ENCODE results near the gene HOXB9. TPM values are rescaled to one million over a fixed set of nuclear protein-coding genes. Genes with fewer than 3 reads are reported as not detected.
A peak's percentile ranks its signal among the peaks of the same experiment; 100 is the strongest.

The HOXB9 gene
- total RNA-seq, 1 donor from 2014 or later: not detected

- no peak for DNase-seq (ENCODE audit: low read depth in 2 of 2)
Observed at GRCh38 chr17:48611681-48612455, 14.3 kb downstream of the HOXB9 start.

- DNase-seq (ENCODE audit: low read depth in 2 of 2): no peak
Observed at GRCh38 chr17:48611213-48611612, 14.9 kb downstream of the HOXB9 start.

- peak; percentile 64 to 67 for DNase-seq (ENCODE audit: low read depth in 2 of 2)
Observed at GRCh38 chr17:48610282-48611211, 15.6 kb downstream of the HOXB9 start, which contains the start of gene HOXB7. Gene HOXB7 (minus strand): TSS chr17:48611017. CDS start chr17:48610918, 99 bp downstream.

- no peak for DNase-seq (ENCODE audit: low read depth in 2 of 2)
Observed at GRCh38 chr17:48609759-48610281, 16.3 kb downstream of the HOXB9 start.

DNA sequence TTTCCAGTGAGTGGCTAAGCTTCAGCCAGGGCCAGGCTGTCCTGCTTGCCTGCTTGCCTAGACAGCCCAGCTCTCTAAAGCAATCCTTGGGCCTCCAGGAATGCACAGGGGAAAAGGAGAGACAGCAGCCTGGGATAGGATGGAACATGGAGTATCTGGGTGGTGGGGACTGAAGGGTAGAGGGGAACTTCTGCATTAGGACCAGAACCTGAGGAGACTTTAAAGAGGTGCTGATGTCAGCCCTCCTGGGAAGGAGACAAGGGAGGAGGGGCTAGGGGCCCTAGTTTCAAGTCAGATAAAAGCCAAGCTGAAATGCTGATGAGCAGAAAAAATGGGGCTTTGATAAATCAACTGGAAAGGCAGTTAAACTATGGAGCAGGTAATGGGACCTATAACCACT is 17.1 kb downstream of the HOXB9 start:
- DNase-seq (ENCODE audit: low read depth in 2 of 2): no peak

DNA sequence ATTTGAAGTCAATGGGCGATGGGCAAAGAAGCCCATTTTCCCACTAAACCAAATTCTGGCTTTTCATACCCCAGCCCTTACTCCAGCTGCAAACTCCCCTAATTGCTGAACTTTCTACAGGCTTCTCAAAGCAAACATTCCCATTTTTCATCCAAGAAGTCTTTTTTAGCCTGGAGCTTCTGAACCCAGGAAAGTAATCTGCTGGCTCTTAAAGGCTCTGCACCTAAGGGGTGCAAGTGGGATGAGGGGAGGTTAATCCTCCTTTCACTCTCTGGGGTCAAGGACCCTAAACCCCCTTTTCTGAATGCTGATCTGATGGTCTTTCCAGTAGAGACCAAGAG is 17.7 kb downstream of the HOXB9 start:
- DNase-seq (ENCODE audit: low read depth in 2 of 2): no peak

GRCh38 chr17:48606892-48607614 is 19.1 kb downstream of the HOXB9 start:
- DNase-seq (ENCODE audit: low read depth in 2 of 2): no peak

GRCh38 chr17:48605991-48606891 is 19.9 kb downstream of the HOXB9 start:
- no peak for DNase-seq (ENCODE audit: low read depth in 2 of 2)

DNA sequence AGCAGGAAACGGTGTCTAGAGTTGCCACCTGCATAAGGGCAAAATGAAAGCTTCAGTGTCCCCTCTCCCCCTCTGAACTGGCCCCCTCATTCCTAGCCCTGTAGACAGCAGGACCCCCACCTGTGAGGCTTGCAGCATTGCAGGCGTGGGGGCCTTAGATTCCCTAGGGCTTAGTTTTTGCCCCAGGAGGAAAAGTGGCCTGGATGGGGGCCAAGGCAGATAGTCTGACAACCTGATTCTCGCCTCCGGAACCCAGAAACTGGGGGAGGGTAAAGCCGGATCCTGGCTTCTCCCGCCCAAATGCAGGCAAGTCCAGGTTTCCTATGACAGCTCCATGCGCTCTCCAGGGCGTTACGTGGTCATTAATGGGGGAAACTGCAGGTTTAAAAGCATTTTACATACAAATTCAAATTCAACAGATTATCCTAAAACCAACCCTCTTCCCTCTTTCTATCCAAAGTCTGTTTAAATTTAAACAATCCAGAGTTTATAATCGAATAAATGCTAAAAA is 20.7 kb downstream of the HOXB9 start:
- no peak for DNase-seq (ENCODE audit: low read depth in 2 of 2)

- DNase-seq (ENCODE audit: low read depth in 2 of 2): peak in 1 of 2 donors; percentile 46
Observed at GRCh38 chr17:48604770-48605329, 21.3 kb downstream of the HOXB9 start, which contains the start of gene HOXB6. Gene HOXB6 (minus strand): TSS chr17:48604986. CDS start chr17:48598150, 6,836 bp downstream.

GRCh38 chr17:48603959-48604769 is 22.0 kb downstream of the HOXB9 start:
- no peak for DNase-seq (ENCODE audit: low read depth in 2 of 2)

DNA sequence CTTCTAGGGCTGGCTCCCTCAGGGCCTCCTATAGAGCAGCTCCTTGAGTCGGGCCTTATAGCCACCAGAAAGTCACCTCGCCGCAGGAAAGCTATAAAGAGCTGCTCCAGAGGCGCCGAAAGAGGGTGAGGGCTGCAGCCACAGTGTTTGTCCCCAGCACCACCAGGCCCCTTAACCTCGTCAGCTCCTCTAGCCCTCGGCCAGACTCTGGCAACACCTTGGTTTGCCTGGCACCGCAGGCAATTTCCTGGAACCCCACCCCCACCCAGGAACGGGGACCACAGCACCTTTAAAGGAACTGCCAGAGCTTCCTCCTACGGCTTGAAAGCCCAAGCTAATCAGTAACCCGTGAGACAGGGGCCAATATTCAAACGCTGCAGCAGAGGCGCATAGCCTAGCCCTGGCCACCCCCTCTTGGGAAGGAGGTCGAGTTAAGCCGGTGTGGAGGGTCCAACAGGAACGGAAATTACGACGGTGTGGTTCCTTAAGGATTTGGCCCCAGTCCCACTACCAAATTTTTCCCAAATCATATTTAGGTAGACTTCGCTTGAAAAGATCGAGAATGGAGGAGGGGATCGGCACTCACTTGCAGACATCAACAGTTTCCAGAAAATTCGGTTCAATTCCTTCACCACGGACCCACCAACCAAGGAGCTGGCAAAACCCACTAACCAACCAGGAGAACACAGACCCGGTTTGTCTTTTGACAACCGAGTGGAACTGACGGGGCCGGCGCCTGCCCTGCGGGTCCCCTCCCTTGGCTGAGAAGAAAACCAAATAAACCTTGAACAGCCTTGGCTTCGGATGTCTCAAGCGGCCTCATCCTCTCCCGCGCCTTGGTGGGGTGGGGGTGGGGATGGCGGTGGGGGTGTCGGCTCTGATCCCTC is 24.4 kb downstream of the HOXB9 start:
- no peak for DNase-seq (ENCODE audit: low read depth in 2 of 2)

DNA sequence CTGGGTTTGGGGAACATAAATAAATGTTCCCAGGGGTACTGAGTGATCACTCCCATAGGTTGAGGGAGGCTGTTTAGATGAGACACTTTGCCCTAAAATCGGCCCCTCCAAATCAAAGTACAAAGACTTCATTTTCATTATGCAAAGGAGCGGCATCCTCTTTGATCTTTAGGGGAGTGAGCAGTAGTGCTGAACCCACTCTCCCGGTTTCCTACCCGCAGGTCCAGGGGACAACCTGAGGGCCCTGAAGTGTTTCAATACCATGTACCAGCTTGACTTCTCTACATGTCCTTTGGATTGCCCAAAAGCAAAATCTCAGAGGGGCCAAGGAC is 25.0 kb downstream of the HOXB9 start:
- no peak for DNase-seq (ENCODE audit: low read depth in 2 of 2)

DNA sequence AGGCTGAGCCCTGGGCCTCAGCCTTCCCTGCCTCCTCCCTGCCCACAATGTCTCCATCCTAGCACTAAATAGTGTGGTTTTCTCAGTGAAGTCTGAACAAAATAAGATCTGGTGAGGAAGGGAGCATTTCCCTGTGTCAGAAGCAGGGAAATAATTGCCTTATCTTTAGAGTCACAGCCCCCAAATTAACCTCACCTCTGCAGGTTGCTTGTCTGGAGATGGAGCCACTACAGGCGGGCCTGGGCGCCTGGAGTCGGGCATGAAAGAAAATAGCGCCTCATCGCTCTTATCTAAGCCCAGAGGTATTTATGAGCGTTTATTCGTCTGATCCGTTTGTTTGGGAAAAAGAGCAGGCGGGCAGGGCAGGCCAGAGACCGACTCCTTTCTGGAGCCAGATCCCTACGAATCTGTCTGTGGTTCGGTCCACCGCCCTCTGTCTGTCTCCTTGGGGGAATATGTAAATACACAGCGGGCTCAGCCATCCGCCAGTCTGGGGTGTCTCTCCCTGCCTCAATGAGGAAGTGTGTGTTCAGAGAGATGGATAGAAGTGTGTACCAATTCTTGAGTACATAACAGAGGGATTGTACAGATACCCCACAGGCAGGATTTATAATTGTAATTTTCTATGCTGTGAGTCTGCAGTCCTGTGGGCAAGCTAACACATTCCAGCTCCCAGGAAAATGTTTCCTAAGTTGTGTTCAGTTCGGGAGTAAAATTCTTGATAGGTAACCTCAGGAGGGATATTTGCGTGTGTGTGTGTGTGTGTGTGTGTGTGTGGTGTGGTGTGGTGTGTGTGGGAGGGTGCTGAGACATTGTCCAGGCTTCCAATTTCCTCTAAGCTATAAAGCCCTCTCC is 25.7 kb downstream of the HOXB9 start:
- no peak for DNase-seq (ENCODE audit: low read depth in 2 of 2)

DNA sequence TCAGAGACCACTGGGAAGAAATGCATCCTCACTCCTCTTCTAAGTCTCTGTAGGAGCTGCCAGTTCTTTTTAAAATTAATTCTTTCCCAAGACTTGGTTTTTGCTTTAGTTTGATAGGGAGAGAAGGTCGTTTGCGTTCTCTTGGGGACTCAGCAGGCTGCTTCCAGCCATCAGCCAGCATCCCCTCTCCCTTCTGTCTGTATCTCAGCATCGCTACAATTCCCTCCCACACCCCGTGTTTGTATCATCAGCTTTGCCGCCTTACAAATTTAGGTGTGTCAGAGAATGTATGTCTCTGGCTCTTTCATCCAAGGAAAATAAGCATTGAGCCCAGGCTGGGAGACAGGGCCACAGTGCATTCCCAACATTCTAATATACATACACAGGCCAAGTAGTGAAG is 26.8 kb downstream of the HOXB9 start:
- DNase-seq (ENCODE audit: low read depth in 2 of 2): no peak

- no peak for DNase-seq (ENCODE audit: low read depth in 2 of 2)
Observed at GRCh38 chr17:48598736-48599135, 27.4 kb downstream of the HOXB9 start.

Data from lung microvascular endothelial cell (primary cell).